ENCODE results near the gene ELFN2.
A peak's percentile ranks its signal among the peaks of the same experiment; 100 is the strongest.

ELFN2 gene

DNA sequence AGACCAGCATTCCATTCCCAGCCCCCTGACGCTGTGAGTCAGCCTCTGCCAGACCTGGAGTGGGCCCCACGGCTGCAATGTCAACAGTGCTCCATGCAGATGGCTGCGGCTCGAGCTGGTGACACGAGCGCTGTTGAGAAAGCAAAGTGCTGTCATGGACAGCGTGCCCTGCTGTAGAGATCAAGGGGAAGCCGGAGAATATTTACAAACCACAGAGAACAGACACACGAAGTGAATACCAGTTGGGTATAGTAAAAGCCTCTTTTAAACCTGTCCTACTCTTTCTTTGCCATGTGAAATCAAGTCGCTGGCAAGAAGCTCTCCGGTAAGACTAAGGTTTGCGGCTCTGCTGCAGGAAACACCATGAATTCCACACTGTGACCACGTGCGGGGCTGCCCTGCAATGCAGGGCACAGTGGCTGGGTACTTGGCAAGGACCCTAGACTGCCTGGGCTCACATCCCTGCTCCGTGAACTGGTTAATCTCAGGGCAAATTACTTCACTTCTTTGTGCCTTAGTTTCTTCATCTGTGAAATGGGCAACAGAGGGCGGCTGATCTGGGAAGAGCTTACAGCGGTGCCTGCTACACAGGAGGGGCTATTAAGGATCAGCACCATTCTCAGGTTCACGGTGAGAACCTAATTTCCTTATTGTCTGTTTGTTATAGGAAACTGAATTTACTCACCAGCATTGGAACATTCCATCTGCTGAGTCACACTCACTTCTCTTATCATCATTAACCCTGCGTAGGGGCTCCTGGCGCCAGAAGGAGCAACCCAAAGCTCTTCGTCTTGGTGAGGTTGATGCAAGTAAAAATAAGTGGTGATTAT lies 27.8 kb upstream of the ELFN2 start:
- DNase-seq: no peak

DNA sequence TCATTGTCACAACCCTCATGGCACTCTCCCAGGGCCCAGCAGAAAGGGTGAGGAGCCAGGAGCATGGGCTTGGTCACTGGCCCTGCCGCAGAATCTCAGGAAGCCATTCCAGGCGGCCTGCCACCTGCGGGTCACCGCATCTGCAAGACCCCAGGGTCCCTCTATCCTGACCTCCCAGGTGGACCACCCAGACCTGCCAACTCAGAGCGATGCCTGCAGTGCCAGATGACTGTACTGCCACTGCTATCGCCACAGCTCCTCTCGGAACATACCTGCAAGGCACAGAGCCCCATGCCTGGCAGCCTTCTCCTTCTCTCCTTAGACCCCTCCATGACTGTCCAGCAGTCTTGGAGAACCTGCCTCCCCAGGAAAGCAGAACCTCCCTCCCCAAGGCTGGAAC lies 26.4 kb upstream of the ELFN2 start:
- no peak for DNase-seq

DNA sequence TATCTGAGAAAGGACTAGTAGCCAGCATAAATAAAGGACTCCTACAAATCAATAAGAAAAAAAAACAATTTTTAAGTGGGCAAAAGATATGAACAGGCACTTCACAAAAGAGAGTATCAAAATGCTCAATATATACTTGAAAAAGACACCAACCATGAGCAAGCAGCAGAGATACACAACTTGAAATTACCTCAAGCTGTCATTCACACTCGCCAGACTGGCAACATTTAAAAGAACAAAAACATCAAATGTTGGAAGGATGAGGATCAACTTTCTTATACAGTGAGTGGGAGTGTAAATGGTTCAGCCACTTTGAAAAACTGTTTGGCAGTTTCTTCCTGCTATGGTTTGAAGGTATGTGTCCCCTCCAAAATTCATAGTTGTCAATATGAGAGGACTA lies 23.9 kb upstream of the ELFN2 start:
- no peak for DNase-seq

DNA sequence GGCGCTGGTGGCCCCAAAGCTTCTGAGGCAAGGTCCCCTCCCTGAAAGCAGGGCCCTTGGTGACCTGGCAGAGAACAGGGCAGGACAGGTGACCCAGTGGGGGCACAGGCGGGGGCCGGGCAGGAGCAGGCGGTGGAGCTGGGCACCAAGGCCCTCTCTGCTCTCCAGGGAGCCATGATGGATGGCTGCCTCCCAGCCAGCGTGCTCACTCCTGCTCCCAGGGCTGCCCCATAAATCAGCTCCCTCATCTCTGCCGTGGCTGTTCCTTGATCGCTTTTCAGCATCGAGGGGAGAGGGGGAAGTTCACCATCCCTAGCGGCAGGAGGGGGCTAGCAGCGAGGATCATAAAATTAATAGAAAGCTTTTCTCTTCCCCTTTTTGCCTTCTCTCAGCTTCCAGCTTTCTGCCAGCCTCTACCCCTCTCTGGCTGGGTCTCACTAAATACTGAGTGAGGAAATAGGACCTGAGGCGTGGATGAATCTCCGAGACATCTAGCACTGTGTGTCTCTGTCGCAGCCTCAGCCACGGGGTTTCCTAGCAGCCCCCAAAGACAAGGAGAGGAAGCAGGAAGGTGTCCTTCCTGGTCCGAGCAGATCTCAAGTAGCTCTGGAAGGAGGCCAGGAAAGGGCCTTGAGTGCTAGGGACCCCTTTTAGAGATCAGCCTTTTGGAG lies 22.2 kb upstream of the ELFN2 start:
- DNase-seq: no peak

GRCh38 chr22:37448516-37449127 lies 21.3 kb upstream of the ELFN2 start:
- DNase-seq: peak in 3 of 58 donors; percentile 10 to 20 (median 14)

DNA sequence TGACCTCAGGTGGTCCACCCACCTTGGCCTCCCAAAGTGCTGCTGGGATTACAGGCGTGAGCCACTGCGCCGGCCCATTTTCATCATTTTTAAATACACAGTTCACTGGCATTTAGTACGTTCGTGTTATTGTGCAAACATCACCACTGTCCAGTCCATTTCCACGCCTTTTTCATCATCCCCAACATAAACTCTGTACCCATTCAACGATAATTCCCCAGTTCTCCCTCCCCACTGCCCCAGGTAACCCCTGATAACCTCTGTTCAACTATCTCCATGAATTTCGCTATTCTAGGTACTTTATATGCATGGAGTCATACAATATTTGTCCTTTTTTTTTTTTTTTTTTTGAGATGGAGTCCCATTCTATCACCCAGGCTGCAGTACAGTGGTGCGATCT lies 18.2 kb upstream of the ELFN2 start:
- no peak for DNase-seq

DNA sequence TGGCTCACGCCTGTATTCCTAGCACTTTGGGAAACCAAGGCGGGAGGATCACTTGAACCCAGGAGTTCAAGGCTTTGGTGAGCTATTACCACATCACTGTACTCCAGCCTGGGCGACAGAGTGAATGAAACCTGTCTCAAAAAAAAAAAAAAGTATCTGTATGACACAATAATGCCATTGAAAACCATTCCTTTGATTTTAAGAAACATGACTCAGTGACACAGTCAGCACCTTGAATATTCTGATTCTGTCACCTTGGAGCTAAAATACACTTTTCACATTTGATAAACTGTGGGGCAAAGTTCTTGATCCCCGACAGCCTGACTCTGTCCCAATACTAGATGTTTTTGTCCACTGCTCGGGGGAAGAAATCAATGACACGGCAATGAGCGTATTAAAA lies 16.7 kb upstream of the ELFN2 start:
- DNase-seq: no peak

DNA sequence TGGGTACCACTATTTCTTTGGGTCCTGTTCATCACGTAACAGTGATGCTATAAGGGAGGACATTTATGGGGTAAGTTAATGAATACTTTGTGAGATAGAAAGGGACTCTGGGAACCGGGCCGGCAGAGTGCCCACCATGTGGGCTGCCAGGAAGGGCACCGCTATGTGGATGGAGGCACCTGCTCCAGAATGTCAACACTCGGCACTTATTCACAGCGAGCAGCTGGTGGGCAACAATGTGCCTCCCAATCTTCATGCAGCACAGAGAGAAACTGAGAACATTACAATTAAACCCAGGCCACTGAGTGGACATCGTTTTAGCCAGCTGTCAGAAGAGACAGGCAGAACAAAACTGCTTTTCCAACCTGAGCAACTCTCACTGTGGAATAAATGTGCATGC lies 15.8 kb upstream of the ELFN2 start:
- DNase-seq: peak in 1 of 58 donors; percentile 21

DNA sequence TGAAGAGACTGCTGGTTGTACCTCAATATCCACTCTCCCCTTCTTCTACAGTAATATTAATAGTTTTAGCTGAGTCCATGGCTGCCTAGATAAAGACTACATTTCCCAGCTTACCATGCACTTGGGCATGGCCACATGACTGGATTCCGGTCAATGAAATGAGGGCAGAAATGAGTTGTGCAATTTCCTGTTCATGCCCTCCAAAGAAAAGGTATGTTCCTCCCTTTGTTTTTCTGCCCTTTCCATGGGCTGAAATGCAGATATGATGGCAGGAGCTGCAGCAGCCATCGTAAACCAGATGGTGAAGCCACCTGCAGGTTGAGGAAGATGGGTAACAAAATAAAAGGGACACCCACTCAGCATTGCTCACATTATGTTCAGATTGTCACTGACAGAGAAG lies 15.3 kb upstream of the ELFN2 start:
- no peak for DNase-seq

DNA sequence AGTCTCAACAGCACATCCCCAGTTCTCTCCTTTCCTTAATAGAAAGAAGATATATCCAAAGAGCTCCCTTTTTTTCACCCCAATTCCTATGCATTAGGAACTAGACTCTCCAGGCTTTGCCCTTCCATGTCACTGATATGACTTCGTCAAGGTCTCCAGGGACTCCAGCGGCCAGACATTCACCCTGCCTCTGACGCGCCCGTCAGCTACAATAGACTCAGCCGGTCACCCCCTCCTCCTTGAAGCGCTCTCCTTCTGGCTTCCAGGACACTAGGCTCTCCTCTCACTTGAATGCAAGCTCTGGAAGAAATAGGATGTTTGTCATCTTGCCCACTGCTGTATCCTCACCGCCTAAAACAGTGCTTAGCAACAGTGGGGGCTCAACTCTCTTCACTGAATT lies 14.9 kb upstream of the ELFN2 start:
- DNase-seq: no peak

DNA sequence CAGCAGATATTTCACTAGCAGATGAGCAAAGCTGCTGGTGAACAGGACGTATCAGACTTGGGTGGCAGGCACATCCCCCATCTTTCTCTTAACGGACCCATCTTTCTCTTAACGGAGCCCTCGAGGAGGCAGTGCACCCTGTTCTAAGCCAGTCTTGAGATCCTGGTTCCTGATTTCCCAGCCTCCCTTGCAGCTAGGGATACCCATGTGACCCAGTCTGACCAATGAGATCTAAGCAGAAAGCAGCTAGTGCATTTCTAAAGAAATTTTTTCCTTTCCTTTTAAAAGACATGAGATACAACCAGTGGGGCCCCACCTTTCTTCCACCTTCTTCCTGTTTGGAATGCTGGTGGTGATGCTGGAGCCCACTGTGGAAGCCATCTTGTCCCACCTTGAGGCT lies 13.6 kb upstream of the ELFN2 start:
- DNase-seq: no peak

DNA sequence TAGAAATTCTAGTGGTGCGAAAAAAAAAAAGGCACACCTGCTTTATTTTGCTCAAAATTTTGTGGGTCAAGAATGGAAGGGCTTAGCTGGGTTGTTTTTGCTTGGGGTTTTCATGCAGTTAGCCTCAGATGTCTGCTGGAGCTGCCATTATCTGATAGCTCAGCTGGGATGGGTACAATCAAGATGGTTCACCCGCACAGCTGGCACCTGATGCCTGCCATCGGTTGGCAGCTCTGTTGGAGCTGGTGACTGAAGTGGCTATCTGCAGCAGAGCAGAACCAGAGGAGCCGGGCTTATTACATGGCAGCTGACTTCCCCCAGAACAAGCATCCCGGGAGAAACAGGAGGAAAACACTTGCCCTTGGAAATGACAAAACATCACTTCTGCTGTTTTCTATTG lies 12.1 kb upstream of the ELFN2 start:
- DNase-seq: no peak

GRCh38 chr22:37435970-37436603 lies 8.8 kb upstream of the ELFN2 start:
- no peak for DNase-seq

DNA sequence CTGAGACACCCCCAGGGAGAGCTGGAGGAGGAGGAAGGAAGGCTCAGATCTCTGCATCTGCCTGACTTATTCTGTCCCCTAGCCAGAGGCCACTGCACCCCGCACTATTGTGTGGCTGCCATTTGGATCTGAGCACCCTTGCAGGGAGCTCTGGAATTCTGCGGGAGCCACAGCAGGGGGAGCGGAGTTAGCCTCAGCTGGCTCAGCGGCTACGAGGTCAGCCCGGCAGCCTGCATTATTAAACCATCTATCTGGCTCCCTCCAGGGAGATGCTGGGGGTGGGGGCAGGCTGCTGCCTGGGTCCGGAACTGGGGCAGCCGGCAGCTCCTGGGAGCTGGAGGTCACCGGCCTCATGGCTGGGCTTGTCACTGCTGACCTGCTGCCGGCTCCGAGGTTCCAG lies 6.5 kb upstream of the ELFN2 start:
- no peak for DNase-seq

GRCh38 chr22:37432708-37433054 lies 5.4 kb upstream of the ELFN2 start:
- DNase-seq: no peak

DNA sequence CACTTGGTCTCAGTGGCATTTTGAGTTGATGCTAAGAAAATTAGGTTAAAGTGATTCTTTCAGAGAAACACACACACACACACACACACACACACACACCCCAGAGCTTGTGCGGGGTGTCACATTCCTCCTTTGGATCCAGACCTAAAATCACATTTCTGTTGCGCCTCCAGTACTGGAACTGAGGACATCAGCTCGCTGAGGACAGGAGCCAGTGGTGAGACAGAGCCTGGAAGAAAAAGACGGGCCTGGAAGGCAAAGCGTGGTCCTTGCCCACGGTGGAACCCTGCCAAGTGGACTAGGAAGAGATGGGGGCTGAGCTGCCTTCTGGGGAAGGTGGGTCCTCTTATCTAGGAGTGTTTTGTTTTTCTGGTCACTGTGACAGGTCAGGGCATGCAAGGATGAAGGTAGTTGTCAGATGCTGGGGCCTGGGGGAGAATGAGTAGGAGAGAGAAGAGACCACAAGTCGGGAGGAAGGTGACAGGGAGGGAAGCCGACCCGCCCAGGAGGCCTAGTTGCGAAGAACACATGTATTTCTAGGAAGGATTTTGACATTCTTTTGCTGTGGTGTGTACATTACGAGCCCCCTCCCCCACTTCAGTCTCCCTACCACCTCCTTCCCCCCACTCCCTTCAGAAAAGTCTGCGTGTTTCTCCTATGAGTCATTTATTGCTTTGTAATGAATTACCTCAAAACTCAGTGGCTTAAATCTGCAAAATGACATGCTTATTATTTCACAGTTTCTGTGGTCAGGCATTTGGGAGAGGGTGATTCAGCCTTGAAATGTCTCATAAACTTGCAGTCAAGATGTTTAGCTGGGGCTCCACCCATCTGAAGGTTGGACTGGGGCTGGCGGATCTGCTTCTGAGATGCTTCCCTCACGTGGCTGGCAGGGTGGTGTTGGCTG lies 4.8 kb upstream of the ELFN2 start:
- DNase-seq: no peak

- no peak for DNase-seq
These were observed 4.1 kb upstream of the ELFN2 start for GRCh38 chr22:37431366-37431765.

- DNase-seq: no peak
These were observed 3.7 kb upstream of the ELFN2 start for GRCh38 chr22:37430941-37431340.

DNA sequence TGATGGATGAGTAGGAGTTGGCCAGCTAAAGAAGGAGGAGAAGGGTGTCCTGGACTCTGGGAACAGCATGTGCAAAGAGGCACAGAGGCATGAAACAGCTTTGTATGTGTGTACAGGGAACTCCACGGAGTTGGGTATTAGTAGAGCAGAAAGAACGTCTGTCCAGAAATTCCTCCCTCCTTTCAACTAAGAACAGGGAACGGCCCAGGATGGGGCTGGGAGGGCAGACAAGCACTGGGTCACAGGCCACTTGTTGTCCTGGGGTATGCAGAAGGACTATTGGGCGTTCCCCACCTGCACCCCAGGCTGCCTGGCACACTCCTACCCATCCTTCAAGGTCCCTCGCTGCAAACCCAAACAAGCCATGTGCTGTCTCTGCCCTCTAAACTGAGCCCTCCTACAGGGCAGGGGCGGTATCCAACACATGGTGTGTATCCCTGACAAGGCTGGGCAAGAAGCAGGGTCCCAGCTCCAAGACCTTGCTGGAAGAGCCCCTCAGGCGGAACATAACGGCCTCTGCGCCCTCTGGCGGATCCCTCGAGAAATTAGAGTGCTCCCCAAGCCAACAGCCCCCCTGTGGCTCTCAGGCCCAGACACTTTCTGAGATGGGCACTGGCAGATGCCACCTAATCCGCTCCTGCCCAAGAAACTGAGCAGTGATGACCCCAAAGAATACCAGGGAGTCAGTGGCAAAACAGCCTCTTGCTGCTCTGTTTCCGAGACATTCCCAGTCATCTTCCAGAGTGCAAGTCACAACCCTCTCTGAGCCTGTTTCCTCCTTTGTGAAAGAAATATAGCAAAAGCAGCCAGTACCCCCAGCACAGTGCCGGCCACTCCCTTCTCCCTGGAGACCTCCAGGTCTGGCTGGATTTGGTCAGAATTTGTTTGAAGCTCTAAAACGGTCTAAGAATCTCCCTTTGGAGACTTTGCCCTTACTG lies 1.6 kb upstream of the ELFN2 start:
- peak in 8 of 58 donors; percentile 15 to 50 (median 20) for DNase-seq
